ENCODE data around the gene EPAS1. TPM values are rescaled to one million over a fixed set of nuclear protein-coding genes. Genes with fewer than 3 reads are reported as not detected.
A peak's percentile ranks its signal among the peaks of the same experiment; 100 is the strongest.

Gene EPAS1
- total and polyA plus RNA-seq, 2 of the 13 experiments (the other 11 are each of a cell fraction or from before 2014, with no cell fraction given), result 47.1 to 182 TPM

GRCh38 chr2:46326231-46326980, 29.2 kb downstream of the EPAS1 start (continued):
- peak; percentile 64; the same call in 1 of the 2 replicates for TF ChIP-seq ONECUT2 (CRISPR knock-in tag; IDR thresholded peaks at IDR 0.05)
- TF ChIP-seq ZSCAN25 (CRISPR knock-in tag; IDR thresholded peaks at IDR 0.05), result peak; percentile 57; the same call in 1 of the 2 replicates
- TF ChIP-seq PATZ1 (CRISPR knock-in tag; IDR thresholded peaks at IDR 0.05), result peak; percentile 91
- peak; percentile 66; the same call in 1 of the 2 replicates for TF ChIP-seq NKX3-1 (CRISPR knock-in tag; IDR thresholded peaks at IDR 0.05)
- peak; percentile 100 for TF ChIP-seq CEBPG (CRISPR knock-in tag; IDR thresholded peaks at IDR 0.05)
- 0 out of 2 replicates have a peak, but pooled peaks have one; percentile 72 for TF ChIP-seq ZBTB39 (CRISPR knock-in tag; IDR thresholded peaks at IDR 0.05)
- peak; percentile 62; the same call in 1 of the 2 replicates for TF ChIP-seq ZNF670 (CRISPR knock-in tag; IDR thresholded peaks at IDR 0.05; ENCODE audit: borderline replicate concordance)
- TF ChIP-seq HDAC6 (IDR thresholded peaks at IDR 0.05; ENCODE audit: low read depth, low read length), result no peak
- peak; percentile 91 for TF ChIP-seq FOSL2 (CRISPR knock-in tag; IDR thresholded peaks at IDR 0.05)
- no peak for TF ChIP-seq MXD4 (CRISPR knock-in tag; IDR thresholded peaks at IDR 0.05)
- no peak for TF ChIP-seq ZNF740 (CRISPR knock-in tag; IDR thresholded peaks at IDR 0.05)
- peak; percentile 74; the same call in 1 of the 2 replicates for TF ChIP-seq ZNF543 (CRISPR knock-in tag; IDR thresholded peaks at IDR 0.05)
- TF ChIP-seq ZNF263 (CRISPR knock-in tag; IDR thresholded peaks at IDR 0.05), result peak; percentile 74
- no peak for TF ChIP-seq HCFC1 (IDR thresholded peaks at IDR 0.05; ENCODE audit: low read depth, low read length)
- TF ChIP-seq ARID2 (CRISPR knock-in tag; IDR thresholded peaks at IDR 0.05; ENCODE audit: borderline replicate concordance), result no peak
- TF ChIP-seq ZNF747 (CRISPR knock-in tag; IDR thresholded peaks at IDR 0.05; ENCODE audit: borderline replicate concordance), result 0 out of 2 replicates have a peak, but pooled peaks have one; percentile 64
- TF ChIP-seq SAP130 (CRISPR knock-in tag; IDR thresholded peaks at IDR 0.05; ENCODE audit: low read depth), result peak; percentile 91
- TF ChIP-seq MED8 (CRISPR knock-in tag; IDR thresholded peaks at IDR 0.05; ENCODE audit: insufficient replicate concordance), result peak; percentile 45
- TF ChIP-seq RBM22 (optimal IDR thresholded peaks at IDR 0.05; ENCODE audit: low read length), result peak; percentile 70
- peak; percentile 93 for TF ChIP-seq TARDBP (CRISPR knock-in tag; IDR thresholded peaks at IDR 0.05)
- no peak for TF ChIP-seq FOXP1 (IDR thresholded peaks at IDR 0.05)
- peak; percentile 87 for TF ChIP-seq FOXP1 (CRISPR knock-in tag; IDR thresholded peaks at IDR 0.05)
- no peak for TF ChIP-seq PLSCR1 (CRISPR knock-in tag; IDR thresholded peaks at IDR 0.05; ENCODE audit: borderline replicate concordance)
- no peak for TF ChIP-seq HBP1 (CRISPR knock-in tag; IDR thresholded peaks at IDR 0.05; ENCODE audit: low read depth)
- TF ChIP-seq ZNF160 (CRISPR knock-in tag; IDR thresholded peaks at IDR 0.05), result no peak
- TF ChIP-seq ZNF644 (CRISPR knock-in tag; IDR thresholded peaks at IDR 0.05; ENCODE audit: low read depth), result peak; percentile 96
